RWPE1 (cell line): ENCODE measurements around the gene ADCY5.
"Not testable (repeated sequence)": the region's sequence is repeated elsewhere in the genome, so short reads cannot be mapped to it uniquely, and the experiment has no call there.

Experiments used
- CTCF ChIA-PET: fragments of 350-600 bp; sonication (Branson Sonifier 250); formaldehyde crosslinking; extraction: SDS; loops from one replicate; lab custom pipeline; 2021; lab: Yijun Ruan, JAX
- POLR2A ChIA-PET: fragments of 400-600 bp; formaldehyde crosslinking; extraction: SDS; loops from one replicate; lab custom pipeline; 2020; ENCODE audit warnings: antibody characterized with exemption; ENCODE audit not compliant: low non-redundant PET; lab: Yijun Ruan, JAX
- DNase-seq: peaks from one replicate; pipeline ENCODE4 v3.0.0; 2012; ENCODE audit warnings: low spot score
- H3K27ac ChIP-seq: fragments of 450-650 bp; 2 replicates; pipeline ENCODE4 v1.5.1; 2017
- CTCF ChIP-seq: fragments of 450-650 bp; conservative IDR thresholded peaks from 2 replicates; pipeline ENCODE4 v1.5.1; 2017; ENCODE audit warnings: low read depth, mild to moderate bottlenecking

Gene ADCY5

GRCh38 chr3:123258359-123258758 lies 190.5 kb downstream of the ADCY5 start:
- no peak for DNase-seq
- CTCF ChIA-PET = interaction anchor here (0.6 to 1.0 kb wide), 5 partner anchors 30 to 373 kb away, joined by 3 to 4 read pairs (median 3); no protein-coding TSS in a partner anchor
- TF ChIP-seq CTCF = no peak
- H3K27ac ChIP-seq = no peak overlapping the region
- POLR2A ChIA-PET = no interaction called here

- DNase-seq = no peak
- no peak overlapping the region for H3K27ac ChIP-seq
- ChIA-PET POLR2A (no interaction called here), CTCF (no interaction called here)
- TF ChIP-seq CTCF = no peak
Measured at GRCh38 chr3:123256256-123256655, 192.6 kb downstream of the ADCY5 start.

- ChIA-PET CTCF (interaction anchor here (0.6 kb wide), 1 partner anchor 13 kb away, joined by 3 read pairs; no protein-coding TSS in a partner anchor), POLR2A (no interaction called here)
- no peak overlapping the region for H3K27ac ChIP-seq
- no peak for TF ChIP-seq CTCF
- no peak for DNase-seq
Measured at GRCh38 chr3:123246866-123247265, 202.0 kb downstream of the ADCY5 start.

GRCh38 chr3:123244128-123244527 lies 204.8 kb downstream of the ADCY5 start:
- no peak for DNase-seq

GRCh38 chr3:123239756-123240155 lies 209.1 kb downstream of the ADCY5 start:
- DNase-seq = no peak
- ChIA-PET POLR2A (no interaction called here), CTCF (no interaction called here)
- no peak for TF ChIP-seq CTCF
- H3K27ac ChIP-seq = no peak overlapping the region

More at GRCh38 chr3:123244128-123244527, 204.8 kb downstream of the ADCY5 start:
- ChIA-PET POLR2A (no interaction called here), CTCF (interaction anchor here (0.6 kb wide), 1 partner anchor 43 kb away, joined by 4 read pairs; no protein-coding TSS in a partner anchor)
- TF ChIP-seq CTCF = no peak
- no peak overlapping the region for H3K27ac ChIP-seq

GRCh38 chr3:123239186-123239585 lies 209.7 kb downstream of the ADCY5 start:
- DNase-seq, CTCF ChIA-PET, H3K27ac ChIP-seq, POLR2A ChIA-PET: not testable (repeated sequence)

GRCh38 chr3:123236902-123237301 lies 212.0 kb downstream of the ADCY5 start:
- POLR2A ChIA-PET = no interaction called here
- no peak for TF ChIP-seq CTCF
- H3K27ac ChIP-seq = no peak overlapping the region
- CTCF ChIA-PET = no interaction called here
- DNase-seq = no peak
